Liver (tissue), 9 donors: ENCODE measurements around the gene TEX36. TPM values are rescaled to one million over a fixed set of nuclear protein-coding genes. Genes with fewer than 3 reads are reported as not detected.

ENCODE experiments used
- DNase-seq: peaks from one replicate; pipeline ENCODE4 v3.0.0-alpha.2; 2017; ENCODE audit warnings: low spot score
- H3K27ac ChIP-seq, 2 donors: one replicate each; pipeline ENCODE4 v1.7.0; 2013; ENCODE audit warnings: inconsistent platforms in 2 of 2, low read length in 2 of 2, control low read depth in 1 of 2, low read depth in 1 of 2, mild to moderate bottlenecking in 1 of 2
- H3K27me3 ChIP-seq, 4 donors: one replicate each; pipeline versions ENCODE4 v1.6.1 to v1.7.0; 2013; ENCODE audit warnings: low read length in 3 of 4, inconsistent platforms in 1 of 4, mild to moderate bottlenecking in 1 of 4, moderate library complexity in 1 of 4; ENCODE audit not compliant: control insufficient read depth in 4 of 4, insufficient read depth in 4 of 4
- H3K36me3 ChIP-seq, 4 donors: one replicate each; pipeline versions ENCODE4 v1.6.1 to v1.7.0; 2013; ENCODE audit warnings: low read length in 3 of 4, mild to moderate bottlenecking in 3 of 4, low read depth in 1 of 4, moderate library complexity in 1 of 4; ENCODE audit not compliant: control insufficient read depth in 4 of 4, insufficient read depth in 3 of 4
- H3K4me1 ChIP-seq, 4 donors: one replicate each; pipeline versions ENCODE4 v1.6.1 to v1.7.0; 2013; ENCODE audit warnings: low read length in 3 of 4, mild to moderate bottlenecking in 3 of 4, moderate library complexity in 1 of 4; ENCODE audit not compliant: control insufficient read depth in 4 of 4, insufficient read depth in 4 of 4
- H3K4me3 ChIP-seq, 3 donors: one replicate each; pipeline versions ENCODE4 v1.6.1 to v1.7.0; 2013; ENCODE audit warnings: low read length in 3 of 3, control low read depth in 1 of 3, low read depth in 1 of 3, mild to moderate bottlenecking in 1 of 3
- H3K9ac ChIP-seq, 2 donors: one replicate each; pipeline ENCODE4 v1.7.0; 2013; ENCODE audit warnings: low read length in 2 of 2, mild to moderate bottlenecking in 2 of 2, moderate library complexity in 2 of 2, control low read depth in 1 of 2, low read depth in 1 of 2
- H3K9me3 ChIP-seq, 4 donors: one replicate each; pipeline versions ENCODE4 v1.6.1 to v1.7.0; 2013; ENCODE audit warnings: low read length in 3 of 4; ENCODE audit not compliant: control insufficient read depth in 4 of 4
- FOXA1 ChIP-seq: IDR thresholded peaks from 2 replicates; pipeline ENCODE4 v1.6.1; 2016; ENCODE audit warnings: antibody characterized with exemption
- FOXA2 ChIP-seq: IDR thresholded peaks from 2 replicates; pipeline ENCODE4 v1.6.1; 2016; ENCODE audit warnings: antibody characterized with exemption
- GABPA ChIP-seq, 2 donors: IDR thresholded peaks in 1 of 2; conservative IDR thresholded peaks in 1 of 2; 2 replicates each; pipeline ENCODE4 v1.6.1; 2016; ENCODE audit warnings: antibody characterized with exemption in 2 of 2, mild to moderate bottlenecking in 1 of 2, moderate library complexity in 1 of 2
- NR2F2 ChIP-seq: IDR thresholded peaks from 2 replicates; pipeline ENCODE4 v1.6.1; 2016; ENCODE audit warnings: antibody characterized with exemption
- RAD21 ChIP-seq, 2 donors: IDR thresholded peaks; 2 replicates each; pipeline ENCODE4 v1.6.1; 2016; ENCODE audit warnings: antibody characterized with exemption in 2 of 2, mild to moderate bottlenecking in 2 of 2
- RXRA ChIP-seq, 2 donors: IDR thresholded peaks; 2 replicates each; pipeline ENCODE4 v1.6.1; 2017 to 2018; ENCODE audit warnings: antibody characterized with exemption in 2 of 2, mild to moderate bottlenecking in 1 of 2
- SP1 ChIP-seq: IDR thresholded peaks from 2 replicates; pipeline ENCODE4 v1.6.1; 2018; ENCODE audit warnings: antibody characterized with exemption, mild to moderate bottlenecking
- TAF1 ChIP-seq: conservative IDR thresholded peaks from 2 replicates; pipeline ENCODE4 v1.6.1; 2016; ENCODE audit warnings: antibody characterized with exemption, mild to moderate bottlenecking
- YY1 ChIP-seq: IDR thresholded peaks from 2 replicates; pipeline ENCODE4 v1.6.1; 2016; ENCODE audit warnings: antibody characterized with exemption, mild to moderate bottlenecking
- WGBS: extraction: QIAGEN DNeasy Blood & Tissue Kit; methylation state at CpG from one replicate; pipeline ENCODE4 v1.1.7; 2013; 5-methylcytosine and 5-hydroxymethylcytosine counted together
- polyA plus RNA-seq, 2 donors: library from polyadenylated mRNA; stranded (reverse) in 1 of 2; unstranded in 1 of 2; fragments of 200-250 nt in 1 of 2; fragments of >200 nt in 1 of 2; fragmentation: Nextera tagmentation in 1 of 2; extraction: Ambion mirVana in 1 of 2; gene quantifications; one replicate each; pipeline versions ENCODE4 v1.2.1 to v1.2.3, GENCODE V29; 2013 to 2015
- total RNA-seq, 2 donors: library from RNA; depleted of rRNA; stranded (reverse); fragments of >200 nt; gene quantifications; one replicate each; pipeline ENCODE4 v1.2.3, GENCODE V29; 2014
- TF ChIP-seq, protein P1 (sequence below): IDR thresholded peaks from 2 replicates; pipeline ENCODE4 v1.6.1; 2016; ENCODE audit warnings: antibody characterized with exemption, mild to moderate bottlenecking
- TF ChIP-seq, protein P2 (sequence below): IDR thresholded peaks from 2 replicates; pipeline ENCODE4 v1.6.1; 2016; ENCODE audit warnings: antibody characterized with exemption
- donor health status: healthy.
- donor health status: healthy.
- donor health status: healthy.
- donor health status: healthy.
- donor health status: healthy.

Gene TEX36
- total and polyA plus RNA-seq, 4 donors = not detected

DNA sequence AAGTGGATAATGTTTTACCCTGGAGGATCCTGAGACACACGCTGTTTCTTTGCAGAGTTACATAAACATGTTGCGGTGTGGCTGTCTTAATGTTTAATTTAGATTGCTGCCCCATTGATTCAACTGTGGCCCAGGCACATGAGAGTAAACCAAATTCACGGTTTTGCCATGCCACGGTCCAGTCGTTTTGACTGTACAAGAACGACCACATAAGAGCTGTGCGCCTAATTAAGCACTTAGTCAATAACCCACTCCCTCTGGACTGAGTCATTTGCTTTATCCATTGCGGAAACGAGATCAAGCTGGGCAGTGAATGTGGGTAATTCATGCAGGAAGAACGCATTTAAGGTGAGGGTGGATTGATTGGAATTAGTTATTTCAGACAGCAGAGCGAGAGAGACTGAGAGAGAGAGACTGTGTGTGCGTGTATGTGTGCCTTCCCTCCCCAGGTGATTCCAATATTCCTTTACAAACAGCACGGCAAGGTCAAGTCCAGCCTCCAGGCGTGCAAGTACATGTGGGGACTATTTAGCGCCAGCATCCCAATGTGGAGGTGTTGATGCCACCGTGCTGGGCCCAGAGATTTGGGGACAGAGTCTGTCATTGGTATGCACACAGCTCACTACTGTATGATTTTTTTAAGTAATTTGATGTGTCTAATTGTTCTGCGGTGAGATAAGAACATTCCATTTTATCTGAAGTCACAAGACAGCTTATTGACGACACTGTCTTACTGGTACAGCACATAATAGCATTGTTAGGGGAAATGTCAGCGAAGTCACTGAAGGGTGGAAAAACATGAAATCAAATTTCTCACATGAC lies 8.4 kb upstream of the TEX36 start (continued):
- TF ChIP-seq, protein P1, sequence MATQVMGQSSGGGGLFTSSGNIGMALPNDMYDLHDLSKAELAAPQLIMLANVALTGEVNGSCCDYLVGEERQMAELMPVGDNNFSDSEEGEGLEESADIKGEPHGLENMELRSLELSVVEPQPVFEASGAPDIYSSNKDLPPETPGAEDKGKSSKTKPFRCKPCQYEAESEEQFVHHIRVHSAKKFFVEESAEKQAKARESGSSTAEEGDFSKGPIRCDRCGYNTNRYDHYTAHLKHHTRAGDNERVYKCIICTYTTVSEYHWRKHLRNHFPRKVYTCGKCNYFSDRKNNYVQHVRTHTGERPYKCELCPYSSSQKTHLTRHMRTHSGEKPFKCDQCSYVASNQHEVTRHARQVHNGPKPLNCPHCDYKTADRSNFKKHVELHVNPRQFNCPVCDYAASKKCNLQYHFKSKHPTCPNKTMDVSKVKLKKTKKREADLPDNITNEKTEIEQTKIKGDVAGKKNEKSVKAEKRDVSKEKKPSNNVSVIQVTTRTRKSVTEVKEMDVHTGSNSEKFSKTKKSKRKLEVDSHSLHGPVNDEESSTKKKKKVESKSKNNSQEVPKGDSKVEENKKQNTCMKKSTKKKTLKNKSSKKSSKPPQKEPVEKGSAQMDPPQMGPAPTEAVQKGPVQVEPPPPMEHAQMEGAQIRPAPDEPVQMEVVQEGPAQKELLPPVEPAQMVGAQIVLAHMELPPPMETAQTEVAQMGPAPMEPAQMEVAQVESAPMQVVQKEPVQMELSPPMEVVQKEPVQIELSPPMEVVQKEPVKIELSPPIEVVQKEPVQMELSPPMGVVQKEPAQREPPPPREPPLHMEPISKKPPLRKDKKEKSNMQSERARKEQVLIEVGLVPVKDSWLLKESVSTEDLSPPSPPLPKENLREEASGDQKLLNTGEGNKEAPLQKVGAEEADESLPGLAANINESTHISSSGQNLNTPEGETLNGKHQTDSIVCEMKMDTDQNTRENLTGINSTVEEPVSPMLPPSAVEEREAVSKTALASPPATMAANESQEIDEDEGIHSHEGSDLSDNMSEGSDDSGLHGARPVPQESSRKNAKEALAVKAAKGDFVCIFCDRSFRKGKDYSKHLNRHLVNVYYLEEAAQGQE = no peak
- TF ChIP-seq RAD21 (IDR thresholded peaks at IDR 0.05) (no peak), TAF1 (no peak), NR2F2 (no peak)

DNA sequence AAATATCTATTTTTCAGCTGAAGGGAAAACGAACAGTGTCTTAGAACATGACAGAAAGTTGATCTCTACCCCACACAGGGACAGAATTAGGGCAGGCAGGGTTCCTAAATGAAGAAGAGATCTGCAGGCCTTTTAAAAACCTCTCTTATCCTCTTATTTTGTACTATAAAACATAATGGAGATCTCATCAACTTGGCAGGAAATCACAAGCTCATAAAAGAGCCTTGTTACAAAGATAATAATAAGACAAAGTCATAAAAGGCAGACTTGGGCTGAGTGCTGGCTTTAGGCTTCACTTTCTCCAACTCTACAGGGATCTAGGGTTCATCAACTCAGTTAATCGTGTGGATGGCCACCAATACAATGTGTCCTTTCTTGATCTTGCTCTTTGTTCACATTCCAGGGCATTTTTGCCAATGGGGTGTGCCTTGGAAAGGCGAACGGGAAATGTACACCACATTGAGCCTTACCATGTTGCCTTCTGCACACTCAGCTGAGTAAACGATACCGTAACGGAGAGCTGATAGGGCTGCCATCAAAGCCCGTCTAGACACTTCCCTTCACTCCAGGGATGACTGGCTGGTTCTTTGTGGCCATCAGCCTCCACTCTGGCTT lies 7.1 kb upstream of the TEX36 start:
- 54% methylated on average over 8 of the region's 8 CpGs for WGBS
- Histone ChIP-seq H3K4me3 (no peak overlapping the region), H3K27me3 (peaks cover 0 to 3% (median 0%) of the 10 kb centered on the region in 4 donors), H3K9me3 (no peaks in the 10 kb centered on the region), H3K36me3 (no peaks in the 10 kb centered on the region), H3K27ac (no peak overlapping the region), H3K9ac (no peak overlapping the region), H3K4me1 (no peaks in the 10 kb centered on the region)
- no peak for TF ChIP-seq GABPA (IDR thresholded peaks at IDR 0.05 in 1 of 2, conservative IDR thresholded peaks at IDR 0.05 in 1 of 2)
- TF ChIP-seq FOXA1 = no peak
- TF ChIP-seq TAF1 = no peak
- TF ChIP-seq RXRA (IDR thresholded peaks at IDR 0.05) = no peak
- no peak for TF ChIP-seq NR2F2
- TF ChIP-seq SP1 = no peak
- TF ChIP-seq, protein P1 = no peak
- TF ChIP-seq FOXA2 = no peak
- TF ChIP-seq YY1 = no peak
- TF ChIP-seq, protein P2, sequence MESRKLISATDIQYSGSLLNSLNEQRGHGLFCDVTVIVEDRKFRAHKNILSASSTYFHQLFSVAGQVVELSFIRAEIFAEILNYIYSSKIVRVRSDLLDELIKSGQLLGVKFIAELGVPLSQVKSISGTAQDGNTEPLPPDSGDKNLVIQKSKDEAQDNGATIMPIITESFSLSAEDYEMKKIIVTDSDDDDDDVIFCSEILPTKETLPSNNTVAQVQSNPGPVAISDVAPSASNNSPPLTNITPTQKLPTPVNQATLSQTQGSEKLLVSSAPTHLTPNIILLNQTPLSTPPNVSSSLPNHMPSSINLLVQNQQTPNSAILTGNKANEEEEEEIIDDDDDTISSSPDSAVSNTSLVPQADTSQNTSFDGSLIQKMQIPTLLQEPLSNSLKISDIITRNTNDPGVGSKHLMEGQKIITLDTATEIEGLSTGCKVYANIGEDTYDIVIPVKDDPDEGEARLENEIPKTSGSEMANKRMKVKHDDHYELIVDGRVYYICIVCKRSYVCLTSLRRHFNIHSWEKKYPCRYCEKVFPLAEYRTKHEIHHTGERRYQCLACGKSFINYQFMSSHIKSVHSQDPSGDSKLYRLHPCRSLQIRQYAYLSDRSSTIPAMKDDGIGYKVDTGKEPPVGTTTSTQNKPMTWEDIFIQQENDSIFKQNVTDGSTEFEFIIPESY = no peak
- no peak for DNase-seq
